Testis (tissue), 3 donors: Measurements from ENCODE around the gene STXBP2. TPM values are rescaled to one million over a fixed set of nuclear protein-coding genes. Genes with fewer than 3 reads are reported as not detected.

Experiments used
- DNase-seq: peaks from one replicate; pipeline ENCODE4 v3.0.0-alpha.2; 2019
- H3K27ac ChIP-seq, 2 donors: fragments of 200-600 bp; sonication (generic); one replicate each; pipeline ENCODE4 v1.5.1; 2019
- H3K27me3 ChIP-seq: fragments of 200-600 bp; sonication (generic); one replicate; pipeline ENCODE4 v1.5.1; 2019
- H3K36me3 ChIP-seq: fragments of 200-600 bp; sonication (generic); one replicate; pipeline ENCODE4 v1.5.1; 2017; ENCODE audit warnings: low read depth; ENCODE audit errors: missing control alignments
- H3K4me1 ChIP-seq: fragments of 200-600 bp; sonication (generic); one replicate; pipeline ENCODE4 v1.5.1; 2019
- H3K4me3 ChIP-seq, 2 donors: fragments of 200-600 bp; sonication (generic); one replicate each; pipeline ENCODE4 v1.5.1; 2017 to 2019
- H3K9me3 ChIP-seq: fragments of 200-600 bp; sonication (generic); one replicate; pipeline ENCODE4 v1.5.1; 2017
- CTCF ChIP-seq, 3 experiments: fragments of 450-650 bp in 2 of 3; fragments of 200-600 bp in 1 of 3; sonication (generic) in 1 of 3; IDR thresholded peaks; one replicate each; pipeline ENCODE4 v1.5.1; 2016 to 2019; ENCODE audit warnings: antibody characterized with exemption in 3 of 3, mild to moderate bottlenecking in 2 of 3, moderate library complexity in 1 of 3
- POLR2A ChIP-seq: fragments of 450-650 bp; IDR thresholded peaks from one replicate; pipeline ENCODE4 v1.6.1; 2017; ENCODE audit warnings: antibody characterized with exemption, mild to moderate bottlenecking, moderate library complexity
- WGBS, 2 donors: methylation state at CpG; one replicate each; pipeline ENCODE4 v1.1.5; 2018; 5-methylcytosine and 5-hydroxymethylcytosine counted together
- intact Hi-C: fragments of 100-400 bp; cut with DNase I; formaldehyde crosslinking; loops from one replicate; pipeline ENCODE4 v1.15.1; 2023; ENCODE audit warnings: low total_unique reads
- polyA plus RNA-seq: library from polyadenylated mRNA; stranded (reverse); fragments of 350-450 nt; fragmentation: Illumina TruSeq; extraction: RNeasy Lipid Tissue Mini Kit (QIAGEN cat#74804); gene quantifications from one replicate; pipeline ENCODE4 v1.2.3, GENCODE V29; 2014; ENCODE audit warnings: low read depth, low replicate concordance; ENCODE audit not compliant: insufficient read depth
- total RNA-seq, 2 donors: library from RNA; depleted of rRNA; stranded (reverse); fragments of >200 nt; gene quantifications; one replicate each; pipeline ENCODE4 v1.2.3, GENCODE V29; 2016

Gene STXBP2
- total and polyA plus RNA-seq, 3 donors from 2014 or later, result 135 to 156 (median 155) TPM

DNA sequence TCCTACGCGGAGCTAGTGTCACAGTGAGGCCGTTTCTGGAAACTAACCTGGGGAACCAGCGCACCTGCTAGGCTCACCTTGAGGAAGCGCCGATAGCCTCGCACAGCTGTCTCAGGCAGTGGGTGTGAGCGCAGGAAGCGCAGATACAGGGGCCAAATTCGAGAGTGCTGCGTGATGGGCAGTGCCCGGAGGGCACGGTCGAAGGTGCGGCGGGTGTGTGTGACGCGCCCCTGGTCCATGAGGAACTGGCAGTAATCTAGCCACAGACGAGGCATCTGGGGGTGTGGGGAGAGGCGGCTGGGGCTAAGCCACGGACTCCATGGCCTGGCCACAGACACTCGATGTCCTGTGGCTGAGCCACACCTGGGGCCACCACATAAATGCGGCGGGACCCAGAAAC, 9.7 kb upstream of the STXBP2 start:
- Histone ChIP-seq H3K36me3 (no peaks in the 10 kb centered on the region), H3K4me3 (no peak overlapping the region), H3K27ac (no peak overlapping the region), H3K9me3 (no peaks in the 10 kb centered on the region), H3K4me1 (peaks cover 20% of the 10 kb centered on the region), H3K27me3 (no peaks in the 10 kb centered on the region)
- intact Hi-C loops, result no loop called here
- TF ChIP-seq CTCF (IDR thresholded peaks at IDR 0.05) (no peak), POLR2A (no peak)
- WGBS, 2 donors, result 87 to 90% methylated on average over 21 to 24 of the region's 24 CpGs
- no peak for DNase-seq

DNA sequence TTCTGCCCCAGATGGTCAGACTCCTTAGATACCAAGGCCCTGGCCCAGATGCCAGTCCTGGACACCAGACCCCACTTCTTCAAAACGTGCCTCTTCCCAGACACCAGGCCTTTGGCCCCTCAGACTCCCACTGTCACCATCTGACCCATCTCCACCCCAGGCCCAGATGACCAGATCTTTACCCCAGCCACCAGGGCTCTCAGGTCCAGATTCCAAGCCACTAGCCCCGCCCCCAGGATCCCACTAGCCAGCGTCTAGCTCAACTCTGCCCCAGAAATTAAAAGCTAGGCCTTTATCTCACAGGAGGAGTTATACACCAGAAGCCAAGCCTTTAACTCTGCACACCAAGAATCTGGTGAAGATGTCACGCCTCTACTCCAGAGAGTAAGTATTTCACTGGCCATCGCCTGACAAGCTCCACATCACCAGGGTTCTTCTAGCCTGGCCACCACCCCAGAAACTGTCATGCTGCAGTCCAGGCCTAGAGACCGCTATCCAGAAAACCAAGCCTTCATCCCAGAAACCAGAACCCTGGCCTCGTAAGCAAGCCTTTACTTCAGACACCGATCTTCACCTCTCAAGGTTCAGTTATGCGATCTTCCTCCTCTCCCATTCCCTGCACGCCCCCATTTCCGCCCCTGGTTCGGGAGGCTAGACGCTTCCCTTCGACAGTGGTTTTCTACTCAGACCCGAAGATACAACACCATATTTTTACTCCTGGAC, 8.2 kb upstream of the STXBP2 start:
- Histone ChIP-seq H3K4me1 (peaks cover 20% of the 10 kb centered on the region), H3K4me3 (peak overlapping the region; percentile 75 to 85), H3K27me3 (no peaks in the 10 kb centered on the region), H3K9me3 (no peaks in the 10 kb centered on the region), H3K36me3 (no peaks in the 10 kb centered on the region), H3K27ac (peak overlapping the region; percentile 6 to 69)
- no peak for TF ChIP-seq CTCF (IDR thresholded peaks at IDR 0.05)
- no peak for TF ChIP-seq POLR2A
- 2 to 3% methylated on average over 15 of the region's 15 CpGs for WGBS, 2 donors
- intact Hi-C loops, result no loop called here
- no peak for DNase-seq

DNA sequence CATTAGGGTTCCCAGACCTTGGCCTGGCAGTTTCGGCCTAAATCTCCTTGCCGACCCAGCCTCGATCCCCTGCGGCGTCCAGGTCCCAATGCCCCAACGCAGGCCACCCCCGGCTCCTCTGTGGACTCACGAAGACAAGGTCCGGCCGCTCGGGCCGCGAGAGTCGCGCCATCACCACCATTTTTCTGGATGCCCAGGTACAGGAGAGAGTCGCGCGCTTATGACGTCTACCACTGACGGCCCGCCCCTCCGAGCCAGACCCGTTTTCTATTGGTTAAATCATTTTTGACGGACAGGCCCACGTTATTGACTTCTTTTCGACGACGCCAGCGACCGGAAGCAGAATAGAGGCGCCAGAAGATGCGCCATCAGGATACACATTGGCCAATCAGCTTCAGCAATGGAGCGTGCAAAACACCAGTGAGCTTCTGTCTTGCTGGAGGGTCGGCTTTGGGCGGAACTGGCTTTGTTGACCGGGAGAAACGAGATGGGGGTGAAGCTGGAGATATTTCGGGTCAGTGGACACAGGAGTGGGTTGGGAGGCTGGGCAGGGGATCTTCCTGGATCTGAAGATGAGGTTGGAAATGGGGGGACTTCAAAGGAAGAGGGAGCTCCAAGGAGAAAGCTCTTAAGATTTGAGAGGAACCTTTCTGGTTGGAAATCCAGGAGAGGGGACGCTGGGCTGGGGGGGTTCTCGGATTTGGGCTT, 7.4 kb upstream of the STXBP2 start, which contains the start of the genes PET100 and XAB2:
Gene PET100 (plus strand): TSS at position 447 of the 708 bp plus-strand sequence. CDS start 41 bp downstream, at position 488.
Gene XAB2 (minus strand): TSS at position 199 of the 708 bp plus-strand sequence. CDS start 18 bp downstream, at position 181.
- 0% methylated on average over 33 to 40 of the region's 40 CpGs for WGBS, 2 donors
- TF ChIP-seq CTCF (IDR thresholded peaks at IDR 0.05) (no peak), POLR2A (no peak)
- intact Hi-C loops, result no loop called here
- Histone ChIP-seq H3K4me3 (peak within 1 kb of the TSS; percentile 75 to 85), H3K27ac (peak within 1 kb of the TSS; percentile 69 to 77), H3K9me3 (no peaks in the 10 kb centered on the region), H3K4me1 (peaks cover 20% of the 10 kb centered on the region), H3K27me3 (no peaks in the 10 kb centered on the region), H3K36me3 (no peaks in the 10 kb centered on the region)
- peak; percentile 99 for DNase-seq

- Histone ChIP-seq H3K9me3 (no peaks in the 10 kb centered on the region), H3K27ac (no peak overlapping the region), H3K4me3 (no peak overlapping the region), H3K4me1 (peaks cover 20% of the 10 kb centered on the region), H3K27me3 (no peaks in the 10 kb centered on the region), H3K36me3 (no peaks in the 10 kb centered on the region)
- no peak for DNase-seq
- intact Hi-C loops, result no loop called here
- TF ChIP-seq CTCF (IDR thresholded peaks at IDR 0.05) (no peak), POLR2A (no peak)
- WGBS, 2 donors, result 84 to 91% methylated on average over 12 of the region's 12 CpGs
These were observed 5.3 kb upstream of the STXBP2 start for GRCh38 chr19:7631577-7631976.
